Prostate gland (tissue), 2 donors: ENCODE results near the gene GPR26.

ENCODE experiments used
- POLR2A ChIP-seq: fragments of 450-650 bp; IDR thresholded peaks from one replicate; pipeline ENCODE4 v1.6.1; 2016; ENCODE audit warnings: antibody characterized with exemption, mild to moderate bottlenecking
- POLR2AphosphoS5 ChIP-seq: sonication (generic); formaldehyde crosslinking; IDR thresholded peaks from one replicate; pipeline ENCODE4 v1.6.1; 2017; ENCODE audit warnings: antibody characterized with exemption
- TF ChIP-seq, protein P1 (sequence below), 4 experiments: fragments of 200-600 bp in 2 of 4; fragments of 450-650 bp in 2 of 4; sonication (generic) in 2 of 4; IDR thresholded peaks; 1 replicate in 3 of 4; 2 replicates in 1 of 4; pipeline ENCODE4 v1.5.1; 2016 to 2019; ENCODE audit warnings: antibody characterized with exemption in 4 of 4, mild to moderate bottlenecking in 2 of 4, moderate library complexity in 2 of 4

DNA sequence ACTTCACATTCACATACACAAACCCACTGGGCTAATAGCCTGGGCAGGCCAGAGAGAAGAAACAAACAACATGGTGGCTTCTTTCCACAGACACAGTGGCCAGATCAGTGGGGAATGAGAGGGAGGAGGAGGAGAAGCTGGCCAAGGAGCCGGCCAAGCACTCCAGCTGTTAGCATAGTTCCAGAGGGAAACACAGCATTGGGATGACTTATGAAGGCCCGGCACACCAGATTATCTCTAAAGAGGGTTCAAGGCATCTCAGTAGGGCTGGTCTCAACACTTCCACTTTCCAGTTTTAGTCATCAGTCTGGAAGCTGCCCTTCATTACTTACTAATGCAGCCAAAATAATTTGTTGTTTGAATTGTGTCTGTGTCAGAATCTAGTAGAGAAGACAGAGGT is 42.1 kb upstream of the GPR26 start:
- TF ChIP-seq, protein P1, sequence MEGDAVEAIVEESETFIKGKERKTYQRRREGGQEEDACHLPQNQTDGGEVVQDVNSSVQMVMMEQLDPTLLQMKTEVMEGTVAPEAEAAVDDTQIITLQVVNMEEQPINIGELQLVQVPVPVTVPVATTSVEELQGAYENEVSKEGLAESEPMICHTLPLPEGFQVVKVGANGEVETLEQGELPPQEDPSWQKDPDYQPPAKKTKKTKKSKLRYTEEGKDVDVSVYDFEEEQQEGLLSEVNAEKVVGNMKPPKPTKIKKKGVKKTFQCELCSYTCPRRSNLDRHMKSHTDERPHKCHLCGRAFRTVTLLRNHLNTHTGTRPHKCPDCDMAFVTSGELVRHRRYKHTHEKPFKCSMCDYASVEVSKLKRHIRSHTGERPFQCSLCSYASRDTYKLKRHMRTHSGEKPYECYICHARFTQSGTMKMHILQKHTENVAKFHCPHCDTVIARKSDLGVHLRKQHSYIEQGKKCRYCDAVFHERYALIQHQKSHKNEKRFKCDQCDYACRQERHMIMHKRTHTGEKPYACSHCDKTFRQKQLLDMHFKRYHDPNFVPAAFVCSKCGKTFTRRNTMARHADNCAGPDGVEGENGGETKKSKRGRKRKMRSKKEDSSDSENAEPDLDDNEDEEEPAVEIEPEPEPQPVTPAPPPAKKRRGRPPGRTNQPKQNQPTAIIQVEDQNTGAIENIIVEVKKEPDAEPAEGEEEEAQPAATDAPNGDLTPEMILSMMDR (IDR thresholded peaks at IDR 0.05) = no peak
- TF ChIP-seq POLR2A (no peak), POLR2AphosphoS5 (no peak)
